ENCODE results near the gene VTI1B.

The VTI1B gene

DNA sequence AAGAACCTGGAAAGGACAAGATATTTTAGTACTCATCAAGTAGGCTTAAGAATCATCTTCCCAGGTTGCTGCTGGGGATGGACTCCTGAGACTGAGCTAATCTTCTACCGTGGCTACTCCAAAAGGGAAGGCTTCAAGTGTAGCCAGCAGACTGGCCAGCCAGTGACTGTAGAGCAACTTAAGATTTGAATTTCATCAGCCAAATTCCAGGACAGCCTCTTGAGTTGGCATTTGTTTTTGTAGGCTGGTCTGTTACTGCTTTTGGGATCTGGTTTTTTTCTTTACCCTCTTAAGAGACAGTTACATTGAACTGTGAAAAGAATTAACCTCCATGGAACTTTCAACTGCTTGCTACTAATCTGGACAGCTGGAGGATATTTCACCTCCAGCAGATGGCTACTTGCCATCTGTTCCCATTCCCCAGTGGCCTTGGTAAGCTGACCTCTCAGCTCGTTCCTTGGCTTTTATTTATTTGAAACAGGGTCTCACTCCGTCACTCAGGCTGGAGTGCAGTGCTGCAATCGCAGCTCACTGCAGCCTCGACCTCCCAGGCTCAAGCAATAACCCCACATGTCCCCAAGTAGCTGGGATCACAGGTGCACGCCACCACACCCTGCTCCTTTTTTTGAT lies 20.7 kb downstream of the VTI1B start (continued):
- TF ChIP-seq, protein P1, sequence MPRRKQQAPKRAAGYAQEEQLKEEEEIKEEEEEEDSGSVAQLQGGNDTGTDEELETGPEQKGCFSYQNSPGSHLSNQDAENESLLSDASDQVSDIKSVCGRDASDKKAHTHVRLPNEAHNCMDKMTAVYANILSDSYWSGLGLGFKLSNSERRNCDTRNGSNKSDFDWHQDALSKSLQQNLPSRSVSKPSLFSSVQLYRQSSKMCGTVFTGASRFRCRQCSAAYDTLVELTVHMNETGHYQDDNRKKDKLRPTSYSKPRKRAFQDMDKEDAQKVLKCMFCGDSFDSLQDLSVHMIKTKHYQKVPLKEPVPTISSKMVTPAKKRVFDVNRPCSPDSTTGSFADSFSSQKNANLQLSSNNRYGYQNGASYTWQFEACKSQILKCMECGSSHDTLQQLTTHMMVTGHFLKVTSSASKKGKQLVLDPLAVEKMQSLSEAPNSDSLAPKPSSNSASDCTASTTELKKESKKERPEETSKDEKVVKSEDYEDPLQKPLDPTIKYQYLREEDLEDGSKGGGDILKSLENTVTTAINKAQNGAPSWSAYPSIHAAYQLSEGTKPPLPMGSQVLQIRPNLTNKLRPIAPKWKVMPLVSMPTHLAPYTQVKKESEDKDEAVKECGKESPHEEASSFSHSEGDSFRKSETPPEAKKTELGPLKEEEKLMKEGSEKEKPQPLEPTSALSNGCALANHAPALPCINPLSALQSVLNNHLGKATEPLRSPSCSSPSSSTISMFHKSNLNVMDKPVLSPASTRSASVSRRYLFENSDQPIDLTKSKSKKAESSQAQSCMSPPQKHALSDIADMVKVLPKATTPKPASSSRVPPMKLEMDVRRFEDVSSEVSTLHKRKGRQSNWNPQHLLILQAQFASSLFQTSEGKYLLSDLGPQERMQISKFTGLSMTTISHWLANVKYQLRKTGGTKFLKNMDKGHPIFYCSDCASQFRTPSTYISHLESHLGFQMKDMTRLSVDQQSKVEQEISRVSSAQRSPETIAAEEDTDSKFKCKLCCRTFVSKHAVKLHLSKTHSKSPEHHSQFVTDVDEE (CRISPR knock-in tag; IDR thresholded peaks at IDR 0.05) = no peak

DNA sequence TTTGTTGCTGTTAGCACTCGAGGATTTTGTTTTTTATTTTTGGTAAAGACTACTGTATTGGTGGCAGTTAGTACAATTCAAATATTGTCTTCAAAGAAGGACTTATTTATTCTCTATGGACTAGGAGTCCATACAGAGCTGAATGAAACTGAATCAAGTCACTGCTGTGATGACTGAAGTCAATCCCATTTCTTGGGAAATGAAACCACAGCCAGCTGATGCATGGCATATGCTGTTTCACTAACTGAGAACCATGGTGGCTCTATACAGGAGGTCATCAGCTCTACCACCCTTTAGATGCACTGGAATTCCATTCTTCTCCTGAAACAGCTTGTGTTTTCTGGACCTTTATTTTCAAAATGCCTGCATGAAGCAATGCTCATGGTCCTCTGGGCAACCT lies 22.2 kb downstream of the VTI1B start:
- TF ChIP-seq SNAI2 (CRISPR knock-in tag; IDR thresholded peaks at IDR 0.05) (no peak), GLIS3 (CRISPR knock-in tag; IDR thresholded peaks at IDR 0.05) (no peak), TOX (CRISPR knock-in tag; IDR thresholded peaks at IDR 0.05; ENCODE audit: borderline replicate concordance) (no peak)
- no peak for ATAC-seq

DNA sequence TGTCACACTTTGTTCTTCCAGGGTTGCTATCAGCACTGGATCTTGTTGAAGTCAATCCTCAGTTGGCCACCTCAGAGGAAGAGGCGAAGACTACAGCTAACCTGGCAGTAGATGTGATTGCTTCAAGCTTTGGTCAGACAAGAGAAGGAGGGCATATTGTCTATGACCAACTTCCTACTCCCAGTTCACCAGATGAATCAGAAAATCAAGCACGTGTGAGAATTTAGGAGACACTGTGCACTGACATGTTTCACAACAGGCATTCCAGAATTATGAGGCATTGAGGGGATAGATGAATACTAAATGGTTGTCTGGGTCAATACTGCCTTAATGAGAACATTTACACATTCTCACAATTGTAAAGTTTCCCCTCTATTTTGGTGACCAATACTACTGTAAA lies 23.7 kb downstream of the VTI1B start:
- ATAC-seq = no peak
- TF ChIP-seq PPARA (CRISPR knock-in tag; IDR thresholded peaks at IDR 0.05; ENCODE audit: borderline replicate concordance) (no peak), BACH2 (CRISPR knock-in tag; IDR thresholded peaks at IDR 0.05; ENCODE audit: borderline replicate concordance) (no peak), ZFP30 (CRISPR knock-in tag; IDR thresholded peaks at IDR 0.05) (no peak), RARB (CRISPR knock-in tag; IDR thresholded peaks at IDR 0.05) (no peak), ZFP3 (CRISPR knock-in tag; IDR thresholded peaks at IDR 0.05) (no peak), ARNTL (CRISPR knock-in tag; IDR thresholded peaks at IDR 0.05; ENCODE audit: borderline replicate concordance, low read depth) (no peak), ESRRG (CRISPR knock-in tag; IDR thresholded peaks at IDR 0.05) (no peak), ZNF565 (CRISPR knock-in tag; conservative IDR thresholded peaks at IDR 0.05; ENCODE audit: low read depth) (no peak), ISL1 (CRISPR knock-in tag; IDR thresholded peaks at IDR 0.05) (no peak), ZNF8 (CRISPR knock-in tag; IDR thresholded peaks at IDR 0.05) (no peak)
- TF ChIP-seq, protein P2, sequence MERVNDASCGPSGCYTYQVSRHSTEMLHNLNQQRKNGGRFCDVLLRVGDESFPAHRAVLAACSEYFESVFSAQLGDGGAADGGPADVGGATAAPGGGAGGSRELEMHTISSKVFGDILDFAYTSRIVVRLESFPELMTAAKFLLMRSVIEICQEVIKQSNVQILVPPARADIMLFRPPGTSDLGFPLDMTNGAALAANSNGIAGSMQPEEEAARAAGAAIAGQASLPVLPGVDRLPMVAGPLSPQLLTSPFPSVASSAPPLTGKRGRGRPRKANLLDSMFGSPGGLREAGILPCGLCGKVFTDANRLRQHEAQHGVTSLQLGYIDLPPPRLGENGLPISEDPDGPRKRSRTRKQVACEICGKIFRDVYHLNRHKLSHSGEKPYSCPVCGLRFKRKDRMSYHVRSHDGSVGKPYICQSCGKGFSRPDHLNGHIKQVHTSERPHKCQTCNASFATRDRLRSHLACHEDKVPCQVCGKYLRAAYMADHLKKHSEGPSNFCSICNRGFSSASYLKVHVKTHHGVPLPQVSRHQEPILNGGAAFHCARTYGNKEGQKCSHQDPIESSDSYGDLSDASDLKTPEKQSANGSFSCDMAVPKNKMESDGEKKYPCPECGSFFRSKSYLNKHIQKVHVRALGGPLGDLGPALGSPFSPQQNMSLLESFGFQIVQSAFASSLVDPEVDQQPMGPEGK (CRISPR knock-in tag; IDR thresholded peaks at IDR 0.05; ENCODE audit: borderline replicate concordance) = no peak
- TF ChIP-seq, protein P3, sequence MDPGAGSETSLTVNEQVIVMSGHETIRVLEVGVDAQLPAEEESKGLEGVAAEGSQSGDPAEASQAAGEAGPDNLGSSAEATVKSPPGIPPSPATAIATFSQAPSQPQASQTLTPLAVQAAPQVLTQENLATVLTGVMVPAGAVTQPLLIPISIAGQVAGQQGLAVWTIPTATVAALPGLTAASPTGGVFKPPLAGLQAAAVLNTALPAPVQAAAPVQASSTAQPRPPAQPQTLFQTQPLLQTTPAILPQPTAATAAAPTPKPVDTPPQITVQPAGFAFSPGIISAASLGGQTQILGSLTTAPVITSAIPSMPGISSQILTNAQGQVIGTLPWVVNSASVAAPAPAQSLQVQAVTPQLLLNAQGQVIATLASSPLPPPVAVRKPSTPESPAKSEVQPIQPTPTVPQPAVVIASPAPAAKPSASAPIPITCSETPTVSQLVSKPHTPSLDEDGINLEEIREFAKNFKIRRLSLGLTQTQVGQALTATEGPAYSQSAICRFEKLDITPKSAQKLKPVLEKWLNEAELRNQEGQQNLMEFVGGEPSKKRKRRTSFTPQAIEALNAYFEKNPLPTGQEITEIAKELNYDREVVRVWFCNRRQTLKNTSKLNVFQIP (CRISPR knock-in tag; IDR thresholded peaks at IDR 0.05; ENCODE audit: borderline replicate concordance, low read depth) = no peak

DNA sequence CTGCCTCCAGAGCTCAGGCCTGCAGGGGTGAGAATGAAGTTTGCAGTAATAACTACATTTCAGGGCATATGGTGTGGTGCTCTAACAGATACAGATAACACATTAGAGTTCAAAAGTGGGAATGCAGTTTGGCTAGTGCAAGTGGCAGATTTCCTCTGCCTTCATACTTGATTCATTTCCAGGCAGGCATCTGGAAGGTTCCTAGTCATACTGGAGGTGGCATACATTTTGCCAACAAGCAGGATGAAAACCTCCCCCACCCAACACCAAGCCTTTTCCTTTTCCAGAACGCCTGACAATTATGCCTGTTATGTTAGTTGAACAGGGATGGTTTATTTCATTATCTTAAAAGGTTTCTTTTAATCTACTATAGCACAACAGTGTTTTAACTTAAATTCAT lies 24.3 kb downstream of the VTI1B start:
- no peak for ATAC-seq
- TF ChIP-seq ZNF565 (CRISPR knock-in tag; conservative IDR thresholded peaks at IDR 0.05; ENCODE audit: low read depth) = no peak
- TF ChIP-seq CSDC2 (CRISPR knock-in tag; IDR thresholded peaks at IDR 0.05) = no peak
- no peak for TF ChIP-seq OSR1 (CRISPR knock-in tag; IDR thresholded peaks at IDR 0.05)
- no peak for TF ChIP-seq ZFP30 (CRISPR knock-in tag; IDR thresholded peaks at IDR 0.05)
- TF ChIP-seq, protein P4, sequence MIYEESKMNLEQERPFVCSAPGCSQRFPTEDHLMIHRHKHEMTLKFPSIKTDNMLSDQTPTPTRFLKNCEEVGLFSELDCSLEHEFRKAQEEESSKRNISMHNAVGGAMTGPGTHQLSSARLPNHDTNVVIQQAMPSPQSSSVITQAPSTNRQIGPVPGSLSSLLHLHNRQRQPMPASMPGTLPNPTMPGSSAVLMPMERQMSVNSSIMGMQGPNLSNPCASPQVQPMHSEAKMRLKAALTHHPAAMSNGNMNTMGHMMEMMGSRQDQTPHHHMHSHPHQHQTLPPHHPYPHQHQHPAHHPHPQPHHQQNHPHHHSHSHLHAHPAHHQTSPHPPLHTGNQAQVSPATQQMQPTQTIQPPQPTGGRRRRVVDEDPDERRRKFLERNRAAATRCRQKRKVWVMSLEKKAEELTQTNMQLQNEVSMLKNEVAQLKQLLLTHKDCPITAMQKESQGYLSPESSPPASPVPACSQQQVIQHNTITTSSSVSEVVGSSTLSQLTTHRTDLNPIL (CRISPR knock-in tag; IDR thresholded peaks at IDR 0.05; ENCODE audit: low read depth) = no peak
- TF ChIP-seq ARNTL (CRISPR knock-in tag; IDR thresholded peaks at IDR 0.05; ENCODE audit: borderline replicate concordance, low read depth) = no peak
- no peak for TF ChIP-seq SNAI2 (CRISPR knock-in tag; IDR thresholded peaks at IDR 0.05)
- TF ChIP-seq, protein P5, sequence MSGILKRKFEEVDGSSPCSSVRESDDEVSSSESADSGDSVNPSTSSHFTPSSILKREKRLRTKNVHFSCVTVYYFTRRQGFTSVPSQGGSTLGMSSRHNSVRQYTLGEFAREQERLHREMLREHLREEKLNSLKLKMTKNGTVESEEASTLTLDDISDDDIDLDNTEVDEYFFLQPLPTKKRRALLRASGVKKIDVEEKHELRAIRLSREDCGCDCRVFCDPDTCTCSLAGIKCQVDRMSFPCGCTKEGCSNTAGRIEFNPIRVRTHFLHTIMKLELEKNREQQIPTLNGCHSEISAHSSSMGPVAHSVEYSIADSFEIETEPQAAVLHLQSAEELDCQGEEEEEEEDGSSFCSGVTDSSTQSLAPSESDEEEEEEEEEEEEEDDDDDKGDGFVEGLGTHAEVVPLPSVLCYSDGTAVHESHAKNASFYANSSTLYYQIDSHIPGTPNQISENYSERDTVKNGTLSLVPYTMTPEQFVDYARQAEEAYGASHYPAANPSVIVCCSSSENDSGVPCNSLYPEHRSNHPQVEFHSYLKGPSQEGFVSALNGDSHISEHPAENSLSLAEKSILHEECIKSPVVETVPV (CRISPR knock-in tag; IDR thresholded peaks at IDR 0.05) = no peak
- no peak for TF ChIP-seq TOX (CRISPR knock-in tag; IDR thresholded peaks at IDR 0.05; ENCODE audit: borderline replicate concordance)
- TF ChIP-seq ZC3H10 (CRISPR knock-in tag; IDR thresholded peaks at IDR 0.05) = no peak

Measured in SK-N-SH treated with all-trans-retinoic acid at 6 μM for 48 hours (cell line).